WTC11 (cell line): ENCODE measurements around the gene TMA7B.

ENCODE experiments used
- CBFB ChIP-seq: sonication (generic); formaldehyde crosslinking; IDR thresholded peaks from 2 replicates; pipeline ENCODE4 v1.8.1; 2022; ENCODE audit warnings: mild to moderate bottlenecking, low read depth, missing genetic modification reagents
- CTCF ChIP-seq: fragments of 200-600 bp; IDR thresholded peaks from 2 replicates; pipeline ENCODE4 v1.8.0; 2022; ENCODE audit warnings: antibody characterized with exemption
- ZNF121 ChIP-seq: sonication (generic); formaldehyde crosslinking; IDR thresholded peaks from 2 replicates; pipeline ENCODE4 v1.8.0; 2023; ENCODE audit warnings: missing genetic modification reagents

GRCh38 chr22:39946126-39946502 lies 14.1 kb upstream of the TMA7B start:
- TF ChIP-seq ZNF121 (CRISPR knock-in tag): no peak
- TF ChIP-seq CBFB (CRISPR knock-in tag): no peak
- no peak for TF ChIP-seq CTCF
